Measurements from ENCODE around the gene RBM5.

Gene RBM5

GRCh38 chr3:50158530-50159146 is 69.9 kb downstream of the RBM5 start:
- DNase-seq, result no peak

DNA sequence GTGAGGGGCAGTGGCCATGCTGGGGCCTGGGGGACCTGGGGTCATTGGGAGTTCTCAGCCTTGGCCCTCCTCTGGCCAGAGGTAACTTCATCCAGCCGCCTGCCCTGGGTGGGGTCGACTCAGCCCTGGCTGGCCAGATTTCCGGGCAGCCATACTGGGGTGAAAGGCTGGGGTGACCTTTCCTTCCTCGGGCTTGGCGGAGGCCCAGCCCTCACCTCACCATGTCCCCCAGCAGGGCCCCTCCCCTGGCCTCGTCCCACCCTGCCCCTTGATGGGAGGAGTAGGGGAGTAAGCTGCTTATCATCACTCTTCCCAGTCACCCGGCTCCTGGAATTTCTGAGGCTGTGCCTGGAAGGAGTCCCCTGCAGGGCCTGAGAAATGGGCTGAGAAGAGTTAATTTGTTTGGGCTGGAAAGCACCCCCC is 71.9 kb downstream of the RBM5 start:
- no peak for DNase-seq

- DNase-seq, result no peak
Observed at GRCh38 chr3:50161320-50161719, 72.6 kb downstream of the RBM5 start.

GRCh38 chr3:50162034-50162883 is 73.5 kb downstream of the RBM5 start:
- DNase-seq, result no peak

DNA sequence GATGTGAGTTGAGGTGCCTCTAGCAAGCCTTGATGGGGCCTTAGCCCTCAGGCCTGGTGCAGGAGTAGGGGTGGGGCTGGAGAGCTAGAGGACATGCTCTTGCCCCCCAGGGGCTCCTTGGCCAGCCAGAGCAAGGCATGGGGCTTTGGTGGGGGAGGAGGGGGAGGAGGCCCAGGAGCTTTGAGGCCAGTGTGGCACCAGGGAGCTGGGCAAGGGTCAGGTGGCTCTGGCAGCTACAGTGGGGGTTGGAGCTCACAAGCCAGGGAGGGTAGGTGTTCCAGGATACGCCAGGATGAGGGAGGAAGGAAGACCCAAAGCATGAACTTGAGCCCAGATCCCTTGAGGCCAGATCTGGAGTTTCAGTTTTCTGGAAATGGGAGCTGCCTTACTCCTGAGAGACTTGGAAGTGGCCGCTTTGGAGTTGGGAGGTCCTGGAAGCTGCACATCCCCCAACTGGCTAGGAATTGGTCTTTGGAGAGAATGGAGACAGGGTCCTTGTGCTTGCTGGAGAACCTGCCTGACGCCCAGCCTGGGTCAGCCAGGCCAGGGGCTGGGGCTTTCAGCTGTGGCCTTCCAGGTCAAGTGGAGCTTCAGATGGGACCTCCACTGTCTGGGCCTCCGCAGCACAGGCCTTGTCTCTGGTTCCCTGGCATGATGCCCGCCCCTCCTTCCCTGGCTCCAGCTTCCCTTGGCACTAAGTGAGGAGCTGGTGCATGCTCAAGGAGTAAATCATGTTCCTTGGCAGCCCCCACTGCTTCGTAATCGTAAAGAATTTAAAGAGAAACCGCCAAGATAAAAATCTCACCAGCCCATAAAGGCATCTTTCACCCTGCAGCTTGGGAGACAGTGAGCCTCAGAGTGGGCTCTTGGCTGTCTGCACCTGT is 75.1 kb downstream of the RBM5 start:
- DNase-seq, result peak in 25 of 51 donors; percentile 9 to 58 (median 37)

DNA sequence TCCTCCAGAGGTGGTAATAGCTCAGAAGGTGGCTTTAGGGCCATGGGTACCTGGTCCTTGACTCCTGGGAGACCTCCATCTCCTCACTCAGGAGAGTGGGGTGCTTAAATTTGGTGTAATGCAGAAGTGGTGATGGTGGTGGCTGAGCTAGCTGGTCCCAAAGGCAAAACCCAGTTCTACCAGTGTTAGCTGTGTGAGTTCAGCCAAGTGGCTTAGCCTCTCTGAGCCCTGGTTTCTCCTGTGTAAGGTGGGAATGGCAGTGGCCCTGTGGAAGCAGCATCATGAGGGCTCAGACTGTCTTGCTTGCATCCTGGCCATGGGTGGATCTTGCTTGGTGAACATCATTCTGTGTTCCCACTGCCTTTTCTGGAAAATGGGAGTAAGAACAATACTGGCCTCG is 75.8 kb downstream of the RBM5 start:
- no peak for DNase-seq

GRCh38 chr3:50164984-50165909 is 76.5 kb downstream of the RBM5 start:
- DNase-seq, result peak in 33 of 51 donors; percentile 11 to 69 (median 41)

- peak in 21 of 51 donors; percentile 15 to 69 (median 29) for DNase-seq
Observed at GRCh38 chr3:50165910-50166538, 77.3 kb downstream of the RBM5 start.

DNA sequence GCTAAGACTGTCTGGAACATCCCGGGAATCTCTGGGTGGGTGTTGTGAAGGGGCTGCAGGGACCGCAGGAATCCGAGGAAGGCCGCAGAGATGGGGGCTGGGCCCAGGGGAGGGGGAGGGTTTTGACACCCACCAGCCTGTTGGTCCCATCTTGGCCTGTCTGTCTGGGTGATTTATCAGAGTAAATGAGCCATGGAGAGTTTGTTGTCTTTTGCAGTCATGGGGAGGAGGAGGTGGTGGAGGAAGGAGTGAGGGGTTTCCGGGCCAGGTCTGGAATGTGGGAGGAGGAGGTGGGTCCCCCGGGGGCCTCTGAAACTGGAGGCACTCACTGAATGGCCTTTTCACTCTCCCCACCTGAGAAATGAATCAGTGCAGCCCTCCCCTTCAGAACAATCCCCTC is 77.9 kb downstream of the RBM5 start:
- no peak for DNase-seq

- DNase-seq, result no peak
Observed at GRCh38 chr3:50167069-50167840, 78.5 kb downstream of the RBM5 start.

- no peak for DNase-seq
Observed at GRCh38 chr3:50167841-50168209, 79.1 kb downstream of the RBM5 start.

- peak in 1 of 51 donors; percentile 11 for DNase-seq
Observed at GRCh38 chr3:50168388-50168787, 79.7 kb downstream of the RBM5 start.

Measured in hypothalamus (tissue), 51 donors.